Measurements from ENCODE around the gene RANBP1.

RANBP1 gene

DNA sequence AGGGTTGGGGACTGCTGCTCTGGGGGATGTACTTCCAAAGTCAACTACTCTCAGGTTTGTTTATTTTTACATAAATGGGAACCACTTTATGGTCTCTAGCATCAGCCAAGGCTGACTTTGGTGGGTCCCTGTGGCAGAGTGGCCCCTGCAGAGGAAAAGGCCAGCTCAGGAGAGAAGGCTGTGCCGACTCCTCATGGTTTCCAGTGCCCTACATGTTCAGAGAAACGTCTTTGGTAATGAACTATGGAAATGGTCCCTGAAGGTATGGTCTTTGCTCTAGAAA lies 12.7 kb downstream of the RANBP1 start:
- H3K27ac ChIP-seq, result no peak overlapping the region
- no peak for TF ChIP-seq ZFX (IDR thresholded peaks at IDR 0.05)
- TF ChIP-seq, protein P1, sequence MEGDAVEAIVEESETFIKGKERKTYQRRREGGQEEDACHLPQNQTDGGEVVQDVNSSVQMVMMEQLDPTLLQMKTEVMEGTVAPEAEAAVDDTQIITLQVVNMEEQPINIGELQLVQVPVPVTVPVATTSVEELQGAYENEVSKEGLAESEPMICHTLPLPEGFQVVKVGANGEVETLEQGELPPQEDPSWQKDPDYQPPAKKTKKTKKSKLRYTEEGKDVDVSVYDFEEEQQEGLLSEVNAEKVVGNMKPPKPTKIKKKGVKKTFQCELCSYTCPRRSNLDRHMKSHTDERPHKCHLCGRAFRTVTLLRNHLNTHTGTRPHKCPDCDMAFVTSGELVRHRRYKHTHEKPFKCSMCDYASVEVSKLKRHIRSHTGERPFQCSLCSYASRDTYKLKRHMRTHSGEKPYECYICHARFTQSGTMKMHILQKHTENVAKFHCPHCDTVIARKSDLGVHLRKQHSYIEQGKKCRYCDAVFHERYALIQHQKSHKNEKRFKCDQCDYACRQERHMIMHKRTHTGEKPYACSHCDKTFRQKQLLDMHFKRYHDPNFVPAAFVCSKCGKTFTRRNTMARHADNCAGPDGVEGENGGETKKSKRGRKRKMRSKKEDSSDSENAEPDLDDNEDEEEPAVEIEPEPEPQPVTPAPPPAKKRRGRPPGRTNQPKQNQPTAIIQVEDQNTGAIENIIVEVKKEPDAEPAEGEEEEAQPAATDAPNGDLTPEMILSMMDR (conservative IDR thresholded peaks at IDR 0.05), result no peak

DNA sequence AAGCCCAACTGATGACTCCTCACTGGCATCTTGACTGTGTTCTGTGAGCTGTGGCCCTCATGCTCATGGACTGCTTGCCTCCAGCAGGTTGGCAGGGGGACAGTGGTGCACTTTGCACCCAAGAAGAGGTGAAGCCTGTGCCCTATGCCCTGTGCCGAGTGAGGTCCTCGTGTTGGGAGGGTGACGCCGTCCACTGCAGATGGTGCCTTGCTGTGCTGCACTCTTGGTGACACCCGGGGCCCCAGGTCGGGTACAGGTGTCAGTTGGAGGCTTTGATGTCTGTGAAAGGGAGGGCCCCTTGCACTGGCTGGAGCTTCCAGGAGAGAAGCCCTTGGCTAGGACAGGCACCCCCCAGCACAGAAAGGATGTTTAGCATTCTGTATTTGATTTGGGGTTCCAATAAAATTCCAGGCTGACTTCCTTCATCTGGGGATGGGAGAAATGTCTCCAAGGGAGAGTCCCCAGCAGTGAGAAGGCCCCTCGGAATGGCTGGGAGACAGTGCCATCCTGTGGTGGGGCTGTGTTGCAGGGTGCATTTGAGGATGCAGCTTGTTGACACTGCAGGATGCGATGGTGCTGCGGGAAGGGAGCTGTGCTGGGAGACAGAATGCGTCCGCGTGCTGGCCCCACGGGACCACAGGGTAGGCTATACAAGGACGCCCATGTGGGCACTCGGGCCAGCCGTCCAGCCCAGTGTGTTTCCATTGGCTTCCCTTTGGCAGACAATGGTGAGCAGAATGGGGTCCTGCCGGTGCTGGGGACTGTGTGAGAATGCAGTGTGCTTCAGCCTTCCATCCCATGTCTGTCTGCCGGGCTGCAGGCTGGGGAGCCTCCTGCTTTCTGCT lies 13.2 kb downstream of the RANBP1 start:
- no peak for TF ChIP-seq ZFX (IDR thresholded peaks at IDR 0.05)
- TF ChIP-seq, protein P1 (conservative IDR thresholded peaks at IDR 0.05), result no peak
- no peak overlapping the region for H3K27ac ChIP-seq

DNA sequence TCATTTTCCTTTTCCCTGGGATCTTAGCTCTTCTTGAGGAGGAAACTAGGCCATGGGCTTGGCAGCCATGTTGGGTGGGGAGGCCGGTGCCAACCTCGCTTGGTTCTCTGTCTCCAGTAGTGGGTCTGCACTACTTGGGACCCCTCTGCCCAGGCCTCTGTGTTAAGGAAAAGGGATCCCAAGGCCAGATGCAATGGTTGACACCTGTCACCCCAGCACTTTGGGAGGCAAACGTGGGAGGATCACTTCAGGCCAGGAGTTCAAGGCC lies 13.8 kb downstream of the RANBP1 start:
- H3K27ac ChIP-seq, result no peak overlapping the region
- TF ChIP-seq, protein P1 (conservative IDR thresholded peaks at IDR 0.05), result no peak
- no peak for TF ChIP-seq ZFX (IDR thresholded peaks at IDR 0.05)

DNA sequence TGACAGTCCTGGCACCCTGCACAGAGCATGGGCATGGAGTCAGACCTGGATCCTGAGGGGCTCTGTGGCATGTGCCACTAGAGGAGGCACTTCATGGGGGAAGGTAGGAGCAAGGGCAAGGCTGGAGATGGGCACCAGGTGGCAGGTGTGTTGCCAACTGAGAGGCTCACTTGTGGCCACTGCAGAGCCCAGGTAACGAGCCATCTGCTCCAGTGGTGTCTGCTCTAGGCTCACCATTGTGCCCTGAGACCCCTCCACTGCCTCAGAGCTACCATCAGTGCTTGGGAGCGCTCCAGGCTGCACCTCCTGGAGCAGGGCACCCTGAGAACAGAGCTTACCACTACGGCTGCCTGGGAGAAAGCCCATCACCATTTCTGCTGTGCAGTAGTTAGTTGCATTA lies 14.4 kb downstream of the RANBP1 start:
- TF ChIP-seq ZFX (IDR thresholded peaks at IDR 0.05), result no peak
- TF ChIP-seq, protein P1 (conservative IDR thresholded peaks at IDR 0.05), result no peak; the same call in 1 of the 2 replicates
- peak overlapping the region; percentile 72 for H3K27ac ChIP-seq

DNA sequence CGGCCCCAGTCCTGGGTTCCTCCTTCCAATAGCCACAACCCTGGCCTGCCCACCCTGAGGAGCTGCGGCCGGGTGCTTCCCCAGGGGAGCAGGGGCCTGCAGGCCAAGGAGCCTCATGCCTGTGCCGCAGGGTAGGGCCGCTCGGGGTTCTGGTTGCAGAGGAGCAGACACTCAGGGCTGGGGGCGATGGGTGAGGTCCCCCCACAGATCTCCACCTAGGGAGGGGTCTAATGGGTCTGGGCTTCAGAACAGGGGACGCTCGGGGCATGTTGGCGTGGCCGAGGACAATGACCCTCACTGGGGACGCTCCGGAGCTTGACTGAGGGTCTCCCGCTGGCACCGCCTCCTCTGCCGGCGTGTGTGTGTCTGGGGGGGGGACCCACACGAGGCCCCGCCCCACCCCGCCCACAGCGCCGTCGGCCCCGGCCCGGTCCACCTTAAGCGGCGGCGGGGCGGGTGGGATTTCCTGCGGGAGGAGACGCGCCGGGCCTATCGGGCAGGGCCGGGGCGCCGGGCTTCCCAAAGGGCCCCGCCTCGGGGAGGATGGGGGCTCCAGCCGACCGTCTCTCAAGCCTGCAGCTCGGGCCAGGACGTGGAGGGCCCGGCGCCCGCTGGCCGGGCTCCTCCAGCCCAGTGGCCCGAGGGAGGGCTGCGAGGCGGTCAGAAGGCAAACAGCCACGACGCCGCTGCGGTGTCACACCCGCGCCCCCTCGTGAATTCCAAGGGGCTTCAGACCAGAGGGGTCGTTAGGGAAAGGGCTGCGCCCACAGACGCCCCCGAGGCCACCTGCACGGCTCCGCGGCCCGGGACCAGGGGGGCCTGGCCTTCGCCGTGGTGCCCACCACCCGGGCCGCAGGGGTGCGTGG lies 15.1 kb downstream of the RANBP1 start:
- peak overlapping the region; percentile 72 for H3K27ac ChIP-seq
- TF ChIP-seq, protein P1 (conservative IDR thresholded peaks at IDR 0.05), result no peak

DNA sequence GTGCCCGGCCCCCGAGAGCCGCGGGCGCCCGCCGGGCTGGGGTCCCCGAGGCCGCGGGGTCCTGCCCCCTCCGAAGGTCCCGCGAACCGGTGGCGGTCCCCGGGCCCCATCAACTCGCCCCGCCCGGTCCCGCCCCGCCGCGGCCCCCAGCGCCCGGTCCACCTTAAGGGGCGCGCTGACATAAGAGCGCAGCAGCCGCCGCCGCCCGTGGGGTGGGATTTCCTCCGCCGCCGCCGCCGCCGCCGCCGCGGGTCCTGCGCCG lies 15.6 kb downstream of the RANBP1 start, which contains the start of gene ZDHHC8:
Gene ZDHHC8, plus strand, starts transcription at position 208 of the 262 bp plus-strand sequence. CDS start 144 bp downstream, outside the sequence.
- no peak for TF ChIP-seq ZFX (IDR thresholded peaks at IDR 0.05)
- TF ChIP-seq, protein P1 (conservative IDR thresholded peaks at IDR 0.05), result no peak
- peak within 1 kb of the TSS; percentile 72 for H3K27ac ChIP-seq

Data from C4-2B (cell line).